NCI-H2107 treated with DMSO at 0.1 percent for 48 hours (cell line): Measurements from ENCODE around the gene FCHSD2.
"Not testable (repeated sequence)": the region's sequence is repeated elsewhere in the genome, so short reads cannot be mapped to it uniquely, and the experiment has no call there.

ENCODE experiments used
- DNase-seq: peaks from one replicate; lab custom pipeline; 2025; ENCODE audit not compliant: unreplicated experiment; lab: John Stamatoyannopoulos, UW

Gene FCHSD2

DNA sequence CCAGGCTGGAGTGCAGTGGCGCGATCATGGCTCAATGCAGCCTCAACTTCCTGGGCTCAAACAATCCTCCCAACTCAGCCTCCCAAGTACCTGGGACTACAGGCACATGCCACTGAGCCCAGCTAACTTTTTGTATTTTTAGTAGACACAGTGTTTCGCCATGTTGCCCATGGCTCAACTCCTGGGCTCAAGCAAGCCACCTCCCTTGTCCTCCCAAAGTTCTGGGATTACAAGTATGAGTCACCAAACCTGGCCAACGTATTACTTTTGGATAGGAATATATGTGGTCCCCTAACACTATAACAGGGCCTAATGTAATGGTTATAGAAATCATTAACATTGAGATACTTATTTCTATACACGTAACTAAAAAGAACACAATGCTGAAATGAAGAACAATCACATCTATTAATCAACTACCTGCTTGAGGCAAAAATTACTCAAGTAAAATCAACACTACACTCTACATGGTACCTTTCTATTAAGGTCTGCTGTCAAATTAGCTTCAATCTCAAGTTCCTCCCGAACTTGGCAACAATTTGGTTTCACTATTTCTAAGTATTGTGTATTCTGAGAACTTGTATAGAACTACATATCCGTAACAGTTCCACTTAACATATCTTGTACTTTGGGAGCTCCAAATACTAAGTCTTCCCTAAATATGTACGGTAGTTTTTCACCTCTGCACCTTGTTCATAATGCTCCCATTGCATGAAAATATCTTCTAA is 124.9 kb downstream of the FCHSD2 start:
- no peak for DNase-seq

GRCh38 chr11:73013021-73013420 is 129.1 kb downstream of the FCHSD2 start:
- no peak for DNase-seq

DNA sequence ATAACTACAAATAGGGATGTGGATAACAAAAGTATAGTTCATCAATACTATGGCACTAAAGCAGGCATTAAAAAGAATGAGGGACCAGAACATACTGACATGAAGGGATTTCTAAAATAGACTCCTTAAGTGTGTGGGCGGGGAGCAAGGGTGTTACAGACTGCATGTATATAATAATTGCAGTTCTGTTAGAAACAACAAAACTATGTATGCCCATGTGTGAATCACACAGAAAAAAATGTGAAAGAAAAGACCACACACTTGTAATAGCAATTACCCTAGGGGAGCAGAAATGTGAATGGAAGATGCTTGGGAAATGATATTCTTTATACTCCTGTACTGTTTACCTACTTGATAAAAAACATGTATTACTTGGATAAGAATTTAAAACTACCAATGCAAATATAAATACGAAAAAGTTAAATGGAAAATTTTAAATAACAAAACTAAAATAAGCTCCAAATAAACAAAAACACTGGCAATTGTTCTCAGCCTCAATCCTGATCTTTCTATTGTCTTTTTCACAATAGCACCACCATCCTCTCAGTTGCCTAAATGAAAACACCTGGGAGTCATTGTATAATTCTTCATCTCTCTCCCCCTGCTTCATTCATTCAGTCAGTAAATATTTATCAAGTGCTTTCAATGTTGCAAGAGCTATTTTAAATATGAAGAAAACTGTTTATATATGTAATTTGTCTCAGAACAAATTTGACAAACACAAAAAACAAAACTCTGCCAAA is 129.8 kb downstream of the FCHSD2 start:
- DNase-seq, result no peak

DNA sequence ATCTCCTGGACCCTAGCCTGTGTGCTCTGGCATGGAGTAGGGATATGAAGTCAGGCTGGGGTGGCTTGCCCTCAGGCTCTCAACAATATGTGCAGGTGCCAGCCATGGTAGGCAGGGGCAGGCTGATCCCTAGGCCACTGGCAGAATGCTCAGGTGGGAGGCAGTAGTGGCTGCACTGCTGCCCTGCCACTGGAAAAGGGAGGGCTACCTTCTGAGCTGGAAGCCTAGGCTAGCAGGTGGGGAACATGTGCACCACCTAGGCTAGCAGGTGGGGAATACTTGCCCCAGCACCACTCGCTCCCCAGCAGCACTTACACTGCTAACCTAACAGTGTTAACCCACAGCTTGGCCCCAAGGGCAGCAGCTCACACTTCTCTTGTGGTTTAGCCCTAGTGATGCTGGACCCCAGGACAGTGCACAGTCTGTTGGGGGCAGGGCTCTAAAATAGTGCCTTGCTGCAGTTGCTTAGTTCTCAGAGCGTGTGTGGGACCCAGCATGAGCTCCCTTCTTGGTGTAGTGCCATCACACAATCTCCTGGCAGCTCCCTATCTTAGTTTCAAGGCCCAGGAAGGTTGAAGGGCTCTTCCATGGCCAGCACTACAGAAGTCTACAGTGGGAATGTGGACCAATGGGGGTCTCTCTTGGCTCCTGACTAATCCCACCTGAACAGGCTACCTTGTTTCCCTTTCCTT is 130.8 kb downstream of the FCHSD2 start:
- DNase-seq, result no peak

DNA sequence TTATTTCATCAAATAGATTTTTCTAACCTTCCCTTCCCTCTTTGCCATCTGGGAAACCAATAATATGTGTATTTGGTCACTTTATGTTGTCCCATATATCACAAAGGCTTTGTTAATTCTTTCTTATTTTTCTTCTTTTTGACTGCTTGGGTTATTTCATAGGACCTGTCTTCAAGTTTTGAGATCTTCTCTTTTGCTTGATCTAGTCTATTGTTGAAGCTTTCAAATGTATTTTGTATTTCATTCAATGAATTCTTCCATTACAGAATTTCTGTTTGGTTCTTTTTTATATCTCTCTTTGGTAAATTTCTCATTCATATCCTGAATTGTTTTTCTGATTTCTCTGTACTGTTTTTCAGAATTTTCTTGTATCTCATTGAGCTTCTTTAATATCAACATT is 132.1 kb downstream of the FCHSD2 start:
- no peak for DNase-seq

DNA sequence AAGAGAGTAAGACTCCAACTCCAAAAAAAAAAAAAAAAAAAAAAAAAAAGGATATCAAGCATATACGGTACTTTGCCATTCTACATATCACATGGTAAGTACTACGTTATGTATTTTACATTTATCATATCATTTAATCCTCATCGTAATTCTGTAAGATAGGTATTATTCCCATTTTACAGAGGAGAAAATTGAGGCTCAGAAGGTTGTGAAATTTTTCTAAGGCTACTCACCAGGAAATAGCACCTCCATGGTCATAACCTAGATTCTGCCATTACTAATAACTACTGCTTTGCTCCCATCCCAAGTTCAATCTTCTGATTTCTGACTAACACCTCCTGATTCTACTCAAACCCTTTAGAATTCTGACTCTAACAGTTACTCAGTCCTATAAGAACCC is 138.0 kb downstream of the FCHSD2 start:
- no peak for DNase-seq

GRCh38 chr11:73003088-73003487 is 139.0 kb downstream of the FCHSD2 start:
- no peak for DNase-seq

GRCh38 chr11:73002214-73002613 is 139.9 kb downstream of the FCHSD2 start:
- no peak for DNase-seq

GRCh38 chr11:73001615-73002014 is 140.5 kb downstream of the FCHSD2 start:
- no peak for DNase-seq

- no peak for DNase-seq
These were observed 143.4 kb downstream of the FCHSD2 start for GRCh38 chr11:72998676-72999075.

- DNase-seq, result no peak
These were observed 145.2 kb downstream of the FCHSD2 start for GRCh38 chr11:72996959-72997358.

DNA sequence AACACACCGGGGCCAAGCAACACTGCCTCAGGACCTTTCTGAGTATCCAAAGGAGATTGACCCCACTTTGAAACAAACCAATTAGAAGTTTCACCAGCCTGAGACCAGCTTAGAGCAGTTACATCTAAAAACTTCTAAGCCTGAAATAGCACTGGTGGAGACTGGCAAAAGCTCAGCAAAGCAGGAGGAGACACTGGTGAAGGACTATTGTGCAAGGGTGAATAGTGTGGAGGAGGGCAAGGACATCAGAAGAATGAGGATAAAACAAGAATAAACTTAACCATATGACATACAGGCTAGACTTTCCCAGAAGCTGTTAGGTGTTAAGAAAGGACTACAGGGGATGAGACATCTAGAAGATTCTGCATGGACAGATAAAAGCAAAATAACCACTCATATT is 152.4 kb downstream of the FCHSD2 start:
- no peak for DNase-seq

DNA sequence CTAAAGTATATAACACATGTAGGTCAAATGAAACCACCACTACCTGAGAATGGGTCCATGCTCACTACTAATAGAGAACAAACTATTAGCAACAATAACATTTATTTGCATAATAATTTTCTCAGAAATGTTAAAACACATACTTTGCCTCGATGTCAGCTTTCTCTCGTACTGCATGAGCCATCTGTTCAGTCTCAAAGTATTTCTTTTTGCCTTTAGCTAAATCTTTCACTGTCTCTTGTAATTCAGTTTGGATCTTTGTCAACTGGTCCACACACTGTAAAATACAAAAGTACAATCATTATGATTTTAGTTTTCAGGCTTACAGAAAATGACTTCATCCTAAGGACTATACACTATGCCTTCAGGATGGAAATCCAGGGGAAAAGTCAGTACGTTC is 153.3 kb downstream of the FCHSD2 start:
- DNase-seq, result no peak

DNA sequence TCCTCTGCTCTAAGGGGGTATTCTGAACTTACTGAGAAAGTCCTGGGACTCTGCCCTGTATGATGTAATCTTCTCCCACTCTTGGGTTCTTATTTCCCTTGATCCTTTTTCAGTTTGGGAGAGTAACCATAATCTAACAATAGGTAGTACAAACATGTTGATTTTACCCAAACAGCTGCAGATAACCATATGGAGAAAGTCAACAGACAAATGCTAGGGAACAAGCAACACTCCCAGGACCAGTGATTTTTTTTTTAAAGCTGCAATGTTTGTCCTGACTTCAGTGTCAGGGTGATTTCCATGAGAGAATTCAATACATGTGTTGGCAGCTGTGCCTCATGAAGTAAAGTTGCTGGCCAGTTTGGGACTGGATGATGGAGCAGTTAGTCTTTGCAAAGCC is 156.5 kb downstream of the FCHSD2 start:
- no peak for DNase-seq

- no peak for DNase-seq
These were observed 157.6 kb downstream of the FCHSD2 start for GRCh38 chr11:72984453-72985077.

DNA sequence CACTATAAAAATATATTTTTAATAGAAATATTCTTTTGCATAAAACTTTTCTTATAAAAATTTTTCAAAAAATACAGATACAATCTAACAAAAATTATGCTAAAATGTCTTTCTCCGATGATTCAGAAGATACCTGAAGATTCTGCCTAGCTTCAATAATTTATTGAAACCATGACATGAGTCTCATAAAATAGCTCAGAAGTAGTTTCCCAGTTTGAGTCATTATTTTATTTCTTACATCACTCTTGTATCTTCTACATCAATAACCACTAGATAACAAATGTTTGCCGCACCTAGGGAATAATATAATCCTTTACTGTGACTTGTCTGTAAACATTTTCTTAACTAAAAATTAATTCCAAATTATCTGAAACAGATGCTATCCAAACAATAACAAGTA is 158.6 kb downstream of the FCHSD2 start:
- DNase-seq, result no peak

DNA sequence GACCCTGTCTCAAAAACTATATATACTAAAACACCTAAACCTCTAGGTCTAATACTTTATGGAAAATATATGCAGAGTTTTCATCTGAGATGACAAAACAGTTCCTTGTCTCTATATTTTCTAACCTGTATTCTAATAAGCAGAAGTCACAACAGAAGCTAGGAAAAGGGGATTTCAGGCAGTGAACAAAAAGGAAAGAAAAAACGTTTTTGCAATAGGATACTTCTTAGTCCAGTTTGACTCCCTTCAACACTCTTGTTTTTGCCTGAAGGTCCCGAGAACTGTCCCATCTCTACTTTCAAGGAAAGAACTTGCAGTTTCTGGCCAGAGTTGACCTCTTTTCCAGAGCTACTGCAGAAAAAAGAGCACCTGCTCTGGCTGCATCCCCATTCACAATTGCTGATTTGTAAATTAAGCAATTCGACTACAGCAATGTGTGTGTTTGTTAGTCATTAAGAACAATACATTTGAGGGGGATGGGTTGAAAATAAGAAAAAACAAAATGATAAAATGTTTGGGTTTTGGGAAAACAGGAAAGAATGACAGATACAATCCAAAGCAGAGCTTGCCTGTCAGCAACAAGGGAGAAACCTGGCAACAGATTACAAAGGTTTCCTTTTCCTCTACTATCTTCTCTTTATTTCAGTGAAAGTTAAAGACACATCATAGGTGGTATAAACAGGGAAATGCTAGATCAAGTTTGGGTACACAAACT is 160.0 kb downstream of the FCHSD2 start:
- no peak for DNase-seq

DNA sequence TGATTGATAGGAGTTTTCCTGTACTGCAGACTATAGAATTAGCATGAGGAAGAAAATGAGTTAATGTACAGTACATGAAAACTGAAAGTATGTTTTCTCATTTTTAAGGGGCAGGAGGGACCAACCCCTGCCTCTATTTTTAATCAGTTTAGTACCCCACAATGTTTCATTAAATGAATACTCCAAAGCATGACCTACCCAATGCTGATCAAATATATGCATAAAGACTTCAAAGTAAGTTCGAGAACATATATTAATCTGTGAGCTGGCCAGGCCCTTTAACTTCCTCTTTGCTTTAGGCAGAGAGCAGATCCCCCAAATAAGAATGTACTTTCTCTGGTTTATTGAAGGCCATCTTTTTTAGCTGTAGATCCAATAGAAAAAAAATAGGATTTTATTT is 161.0 kb downstream of the FCHSD2 start:
- DNase-seq, result no peak

DNA sequence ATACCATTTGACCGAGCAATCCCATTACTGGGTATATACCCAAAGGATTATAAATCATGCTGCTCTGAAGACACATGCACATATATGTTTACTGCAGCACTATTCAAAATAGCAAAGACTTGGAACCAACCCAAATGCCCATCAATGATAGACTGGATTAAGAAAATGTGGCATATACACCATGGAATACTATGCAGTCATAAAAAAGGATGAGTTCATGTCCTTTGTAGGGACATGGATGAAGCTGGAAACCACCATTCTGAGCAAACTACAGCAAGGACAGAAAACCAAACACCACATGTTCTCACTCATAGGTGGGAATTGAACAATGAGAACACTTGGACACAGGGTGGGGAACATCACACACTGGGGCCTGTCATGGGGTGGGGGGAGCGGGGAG is 164.3 kb downstream of the FCHSD2 start:
- DNase-seq, result not testable (repeated sequence)

- not testable (repeated sequence) for DNase-seq
These were observed 165.6 kb downstream of the FCHSD2 start for GRCh38 chr11:72976522-72976892.
